ENCODE data around the gene SORCS2.

SORCS2 gene

GRCh38 chr4:7668271-7668670 lies 475.9 kb downstream of the SORCS2 start:
- no peak for DNase-seq

- DNase-seq = no peak
These were observed 476.5 kb downstream of the SORCS2 start for GRCh38 chr4:7668826-7669225.

- DNase-seq = no peak
These were observed 480.3 kb downstream of the SORCS2 start for GRCh38 chr4:7672601-7673000.

- no peak for DNase-seq
These were observed 480.8 kb downstream of the SORCS2 start for GRCh38 chr4:7673121-7673520.

GRCh38 chr4:7674706-7675105 lies 482.4 kb downstream of the SORCS2 start:
- DNase-seq = no peak

GRCh38 chr4:7675136-7675535 lies 482.8 kb downstream of the SORCS2 start:
- DNase-seq = no peak

GRCh38 chr4:7675612-7676320 lies 483.4 kb downstream of the SORCS2 start:
- DNase-seq = no peak

GRCh38 chr4:7676398-7676922 lies 484.1 kb downstream of the SORCS2 start:
- DNase-seq = no peak

GRCh38 chr4:7677086-7677485 lies 484.7 kb downstream of the SORCS2 start:
- DNase-seq = peak in 1 of 58 donors; percentile 11

- DNase-seq = no peak
These were observed 485.5 kb downstream of the SORCS2 start for GRCh38 chr4:7677799-7678301.

- no peak for DNase-seq
These were observed 486.0 kb downstream of the SORCS2 start for GRCh38 chr4:7678318-7678852.

GRCh38 chr4:7679406-7680040 lies 487.2 kb downstream of the SORCS2 start:
- DNase-seq = no peak

- DNase-seq = no peak
These were observed 487.8 kb downstream of the SORCS2 start for GRCh38 chr4:7680106-7680505.

- DNase-seq = no peak
These were observed 488.4 kb downstream of the SORCS2 start for GRCh38 chr4:7680731-7681130.

- DNase-seq = no peak
These were observed 490.9 kb downstream of the SORCS2 start for GRCh38 chr4:7683126-7683703.

GRCh38 chr4:7684294-7684693 lies 492.0 kb downstream of the SORCS2 start:
- no peak for DNase-seq

GRCh38 chr4:7686070-7686870 lies 493.9 kb downstream of the SORCS2 start:
- DNase-seq = no peak

- DNase-seq = no peak
These were observed 494.7 kb downstream of the SORCS2 start for GRCh38 chr4:7687006-7687405.

GRCh38 chr4:7687796-7688195 lies 495.5 kb downstream of the SORCS2 start:
- DNase-seq = no peak

GRCh38 chr4:7689773-7690693 lies 497.7 kb downstream of the SORCS2 start:
- DNase-seq = no peak
